LNCAP (cell line): ENCODE results near the gene PRKAR1B.
A peak's percentile ranks its signal among the peaks of the same experiment; 100 is the strongest.

Experiments
- TF ChIP-seq, protein P1 (sequence below): fragments of 450-650 bp; IDR thresholded peaks from 2 replicates; pipeline ENCODE4 v1.5.1; 2017; ENCODE audit warnings: mild to moderate bottlenecking

Gene PRKAR1B

DNA sequence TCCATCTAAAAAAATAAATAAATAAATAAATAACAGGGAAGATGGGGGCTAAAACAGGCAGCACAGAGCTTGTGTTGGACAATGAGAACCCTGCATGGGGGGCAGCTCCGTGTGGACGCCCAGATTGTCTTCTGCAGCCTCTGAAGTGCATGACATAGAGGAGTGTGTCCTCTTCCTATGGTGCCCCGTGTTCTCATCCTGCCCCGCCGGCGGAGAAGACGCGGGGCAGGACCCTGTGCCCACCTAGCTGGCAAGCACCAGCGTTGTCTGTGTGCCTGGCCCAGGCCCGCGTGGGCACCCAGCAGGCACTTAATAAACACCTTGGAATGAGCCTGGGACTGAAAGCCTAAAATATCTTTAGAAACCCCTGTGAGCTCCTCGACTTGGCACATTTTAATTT is 89.3 kb downstream of the PRKAR1B start:
- TF ChIP-seq, protein P1, sequence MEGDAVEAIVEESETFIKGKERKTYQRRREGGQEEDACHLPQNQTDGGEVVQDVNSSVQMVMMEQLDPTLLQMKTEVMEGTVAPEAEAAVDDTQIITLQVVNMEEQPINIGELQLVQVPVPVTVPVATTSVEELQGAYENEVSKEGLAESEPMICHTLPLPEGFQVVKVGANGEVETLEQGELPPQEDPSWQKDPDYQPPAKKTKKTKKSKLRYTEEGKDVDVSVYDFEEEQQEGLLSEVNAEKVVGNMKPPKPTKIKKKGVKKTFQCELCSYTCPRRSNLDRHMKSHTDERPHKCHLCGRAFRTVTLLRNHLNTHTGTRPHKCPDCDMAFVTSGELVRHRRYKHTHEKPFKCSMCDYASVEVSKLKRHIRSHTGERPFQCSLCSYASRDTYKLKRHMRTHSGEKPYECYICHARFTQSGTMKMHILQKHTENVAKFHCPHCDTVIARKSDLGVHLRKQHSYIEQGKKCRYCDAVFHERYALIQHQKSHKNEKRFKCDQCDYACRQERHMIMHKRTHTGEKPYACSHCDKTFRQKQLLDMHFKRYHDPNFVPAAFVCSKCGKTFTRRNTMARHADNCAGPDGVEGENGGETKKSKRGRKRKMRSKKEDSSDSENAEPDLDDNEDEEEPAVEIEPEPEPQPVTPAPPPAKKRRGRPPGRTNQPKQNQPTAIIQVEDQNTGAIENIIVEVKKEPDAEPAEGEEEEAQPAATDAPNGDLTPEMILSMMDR = no peak

DNA sequence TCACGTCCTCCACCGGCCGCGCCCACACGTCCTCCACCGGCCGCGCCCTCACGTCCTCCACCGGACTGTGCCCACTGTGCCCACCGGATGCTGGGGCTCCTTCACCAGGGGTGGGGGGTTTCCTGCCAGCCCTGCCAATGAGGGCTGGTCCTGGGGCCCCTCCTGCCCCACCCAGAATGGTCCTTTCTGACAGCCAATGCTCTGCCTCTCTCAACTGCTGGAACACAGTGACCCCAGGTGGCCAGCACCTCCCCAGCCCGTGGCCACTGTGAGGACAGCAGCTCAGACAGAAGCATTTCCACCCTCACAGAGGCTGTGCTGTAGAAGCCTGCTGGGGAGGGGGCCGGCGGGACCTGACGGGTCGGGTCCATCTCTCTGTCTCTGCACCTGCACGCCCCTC is 90.7 kb downstream of the PRKAR1B start:
- TF ChIP-seq, protein P1 = peak; percentile 51

DNA sequence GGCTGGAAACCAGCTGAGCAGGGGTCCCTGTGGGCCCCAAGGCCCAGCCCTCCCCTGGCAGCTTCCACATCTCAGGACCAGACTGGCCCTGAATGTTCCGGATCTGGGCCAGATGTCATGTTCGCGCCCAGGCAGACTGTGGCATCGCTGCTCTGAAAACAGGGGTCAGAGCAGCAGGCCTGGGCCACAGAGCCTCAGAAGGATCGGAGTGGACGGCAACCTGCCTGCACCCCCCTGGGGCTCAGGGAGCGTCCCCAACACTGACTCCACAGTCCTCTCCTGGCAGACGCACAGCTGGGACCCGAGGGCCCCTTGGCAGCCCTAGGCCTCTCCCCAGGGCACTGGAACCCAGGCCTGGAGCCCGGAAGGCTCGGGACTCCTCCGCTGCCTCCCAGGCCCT is 91.9 kb downstream of the PRKAR1B start:
- TF ChIP-seq, protein P1 = no peak

DNA sequence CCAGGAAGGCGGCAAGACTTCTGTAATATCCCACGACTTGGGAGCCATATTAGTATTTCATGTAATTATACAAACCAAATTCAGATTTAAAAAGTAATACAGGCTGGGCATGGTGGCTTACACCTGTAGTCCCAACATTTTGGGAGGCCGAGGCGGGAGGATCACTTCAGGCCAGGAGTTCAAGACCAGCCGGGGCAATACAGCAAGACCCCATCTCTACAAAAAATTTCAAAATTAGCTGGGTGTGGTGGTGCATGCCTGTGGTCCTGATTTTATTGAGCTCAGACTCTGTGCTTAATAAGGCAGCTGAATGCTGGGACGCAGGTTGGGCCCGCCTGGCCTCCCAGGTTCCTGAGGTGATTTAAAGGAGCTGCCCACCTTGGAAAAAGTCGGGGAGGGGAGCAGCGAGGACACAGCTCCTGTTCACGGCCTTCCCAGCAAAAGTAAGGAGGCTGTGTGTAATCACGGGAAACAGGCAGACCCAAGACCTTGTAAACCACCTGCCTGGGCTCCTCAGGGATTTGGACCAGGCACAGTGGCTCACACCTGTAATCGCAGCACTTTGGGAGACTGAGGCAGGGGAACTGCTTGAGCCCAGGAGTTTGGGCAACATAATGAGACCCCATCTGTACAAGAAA is 93.6 kb downstream of the PRKAR1B start:
- TF ChIP-seq, protein P1 = no peak

DNA sequence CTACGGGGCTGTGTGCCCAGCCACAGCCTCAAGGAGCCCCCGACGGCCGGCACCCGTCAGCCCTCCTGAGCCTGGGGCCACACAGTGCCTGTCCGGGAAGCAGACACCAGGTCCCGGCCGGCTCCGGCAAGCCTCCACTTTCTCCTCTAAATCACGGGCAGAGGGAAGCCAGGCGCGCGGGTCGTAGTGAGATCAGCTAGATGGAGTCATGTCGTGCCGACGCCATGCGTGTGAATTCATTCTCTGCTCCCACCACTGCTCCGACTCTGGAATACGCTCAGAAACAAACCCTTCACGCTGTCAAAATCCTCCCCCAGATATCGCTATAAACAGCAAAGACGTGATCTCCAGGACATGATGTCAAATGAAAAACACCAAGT is 94.3 kb downstream of the PRKAR1B start:
- TF ChIP-seq, protein P1 = no peak

DNA sequence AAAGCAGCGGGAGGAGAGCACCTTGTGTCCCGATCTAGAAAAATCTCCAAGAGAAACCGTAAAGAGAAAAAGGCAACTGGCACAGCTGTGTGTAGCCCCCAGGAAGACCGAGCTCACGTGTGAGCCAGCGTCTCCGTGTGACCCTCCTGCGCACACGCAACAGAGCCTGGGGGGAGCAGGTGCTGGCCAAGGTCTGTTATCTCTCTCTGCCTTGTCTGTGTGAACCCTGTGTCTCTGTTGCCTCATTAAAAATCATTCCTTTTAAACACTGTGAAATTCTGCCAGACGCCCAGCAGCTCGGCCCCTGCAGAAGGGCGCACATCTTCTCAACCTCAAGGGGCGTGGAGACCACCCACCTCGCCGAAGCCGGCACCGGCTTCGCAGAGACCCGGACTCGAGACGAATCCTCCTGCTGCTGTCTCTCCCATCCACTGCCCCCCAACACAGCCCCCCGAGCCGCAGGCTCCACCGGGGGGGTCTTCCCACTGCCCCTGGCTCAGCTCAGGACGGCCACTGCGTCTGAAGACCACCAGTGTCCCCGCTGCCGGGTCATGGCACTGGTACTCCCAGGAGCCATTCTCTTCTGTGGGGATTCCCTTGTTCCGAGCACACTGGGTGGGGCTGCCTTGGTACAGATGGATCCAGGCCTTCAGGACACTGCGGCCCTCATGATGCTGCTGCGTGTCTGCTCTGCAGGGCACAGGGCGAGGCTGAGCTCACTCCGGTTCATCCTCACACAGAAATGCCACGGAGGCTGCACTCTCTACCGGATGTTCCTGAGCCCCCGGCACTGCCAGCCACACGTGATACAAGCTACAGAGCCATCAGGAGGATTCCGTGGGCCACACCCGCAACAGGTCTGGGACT is 94.9 kb downstream of the PRKAR1B start:
- TF ChIP-seq, protein P1 = no peak

DNA sequence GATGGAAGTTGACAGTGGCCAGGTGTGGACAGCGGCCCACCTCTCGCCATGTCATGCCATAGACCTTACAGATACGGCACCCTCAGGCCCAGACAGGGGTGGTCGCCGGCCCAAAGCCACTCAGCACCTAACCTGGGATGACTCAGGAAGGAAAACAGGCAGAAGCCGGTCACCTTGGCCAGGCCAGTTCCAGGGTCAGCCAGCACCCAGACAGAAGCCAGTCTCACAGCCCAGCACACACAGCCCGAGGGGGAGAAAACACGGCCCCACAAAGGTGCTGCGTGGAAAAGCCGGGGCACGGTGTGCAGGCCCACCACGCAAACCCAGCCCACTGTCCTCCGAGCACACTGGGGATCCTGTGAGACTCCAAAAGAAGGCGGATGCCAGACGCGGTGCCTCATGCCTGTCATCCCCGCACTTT is 95.8 kb downstream of the PRKAR1B start:
- TF ChIP-seq, protein P1 = no peak
